Endodermal cell (in vitro differentiated cells): ENCODE measurements around the gene ISYNA1. TPM values are rescaled to one million over a fixed set of nuclear protein-coding genes. Genes with fewer than 3 reads are reported as not detected.

ENCODE experiments used
- DNase-seq: peaks from one replicate; pipeline ENCODE4 v3.0.0-alpha.2; 2017
- H3K27ac ChIP-seq: 2 replicates; pipeline ENCODE4 v1.5.1; 2013; ENCODE audit warnings: mild to moderate bottlenecking, low read depth, low read length, moderate library complexity
- H3K27me3 ChIP-seq: 2 replicates; pipeline ENCODE4 v1.6.1; 2013; ENCODE audit warnings: mild to moderate bottlenecking, low read length, moderate library complexity; ENCODE audit not compliant: insufficient read depth, control insufficient read depth, poor library complexity, severe bottlenecking
- H3K36me3 ChIP-seq: 2 replicates; pipeline ENCODE4 v1.7.0; 2013; ENCODE audit warnings: mild to moderate bottlenecking, low read length, moderate library complexity; ENCODE audit not compliant: control insufficient read depth, insufficient read depth
- H3K4me1 ChIP-seq: one replicate; pipeline ENCODE4 v1.7.0; 2013; ENCODE audit warnings: low read length; ENCODE audit not compliant: control insufficient read depth, insufficient read depth
- H3K4me3 ChIP-seq: 2 replicates; pipeline ENCODE4 v1.5.1; 2013; ENCODE audit warnings: mild to moderate bottlenecking, low read length, moderate library complexity
- H3K9ac ChIP-seq: 2 replicates; pipeline ENCODE4 v1.6.1; 2013; ENCODE audit warnings: mild to moderate bottlenecking, low read length, moderate library complexity; ENCODE audit not compliant: poor library complexity, severe bottlenecking; ENCODE audit errors: extremely low read depth
- H3K9me3 ChIP-seq: 2 replicates; pipeline ENCODE4 v1.6.1; 2013; ENCODE audit warnings: mild to moderate bottlenecking, low read length, moderate library complexity; ENCODE audit not compliant: control insufficient read depth
- H3K27ac Mint-ChIP-seq: 2 replicates; pipeline ENCODE4 v1.8.0; 2020; ENCODE audit warnings: mixed read lengths
- H3K27me3 Mint-ChIP-seq: 2 replicates; pipeline ENCODE4 v1.8.0; 2021; ENCODE audit warnings: mild to moderate bottlenecking, mixed read lengths; ENCODE audit not compliant: insufficient read depth
- H3K36me3 Mint-ChIP-seq: 2 replicates; pipeline ENCODE4 v1.8.0; 2020; ENCODE audit warnings: low read depth, mixed read lengths
- H3K4me1 Mint-ChIP-seq: 2 replicates; pipeline ENCODE4 v1.8.0; 2020; ENCODE audit warnings: mixed read lengths
- H3K4me3 Mint-ChIP-seq: 2 replicates; pipeline ENCODE4 v1.8.0; 2020; ENCODE audit warnings: mild to moderate bottlenecking, moderate library complexity, mixed read lengths
- H3K9me3 Mint-ChIP-seq: 2 replicates; pipeline ENCODE4 v1.8.0; 2020; ENCODE audit warnings: mild to moderate bottlenecking, mixed read lengths
- WGBS, 2 experiments: methylation state at CpG; one replicate each; pipeline versions ENCODE4 v1.1.5 to v1.1.7; 2013; ENCODE audit warnings: missing lambda C conversion rate in 2 of 2, mixed read lengths in 1 of 2; ENCODE audit not compliant: insufficient coverage in 1 of 2, insufficient read length in 1 of 2; 5-methylcytosine and 5-hydroxymethylcytosine counted together
- total RNA-seq, 2 donors: library from RNA; stranded (reverse); fragmentation: NEBNext Ultra II Directional in 1 of 2; extraction: Animal tissue kit (Norgen Biotek cat#: 25700) in 1 of 2; gene quantifications; 2 replicates in 1 of 2; 3 replicates in 1 of 2; pipeline ENCODE4 v1.2.1, GENCODE V29; 2021
- TF ChIP-seq, protein P1 (sequence below): fragments of 200-600 bp; sonication (generic); conservative IDR thresholded peaks from 2 replicates; pipeline ENCODE4 v1.5.0; 2021; ENCODE audit warnings: antibody characterized with exemption, mild to moderate bottlenecking

Gene ISYNA1
- total RNA-seq, 2 donors from 2014 or later = 156 to 212 TPM

DNA sequence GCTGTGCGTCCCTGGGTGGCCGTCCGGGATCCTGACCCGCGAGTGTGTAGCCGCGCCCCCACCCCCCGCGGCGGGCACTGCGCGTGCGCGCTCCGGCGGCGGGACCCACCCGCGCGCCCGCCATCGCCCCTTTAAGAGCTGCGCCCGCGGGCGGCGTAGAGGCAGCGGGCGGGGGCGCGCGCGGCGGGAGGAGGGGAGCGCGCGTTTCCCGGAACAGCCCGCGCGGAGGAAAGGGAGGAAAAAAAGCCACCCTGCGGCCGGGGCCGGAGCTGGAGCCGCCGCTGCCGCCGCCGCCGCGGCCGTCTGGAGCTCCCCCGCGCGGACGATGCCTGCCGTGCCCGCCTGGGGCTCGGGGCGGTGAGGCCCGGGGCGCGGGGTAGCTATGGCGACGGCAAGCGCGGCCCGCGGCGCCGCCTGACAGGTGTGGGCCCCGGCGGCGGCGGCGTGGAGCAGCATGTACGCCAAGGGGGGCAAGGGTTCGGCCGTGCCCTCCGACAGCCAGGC, 18.7 kb downstream of the ISYNA1 start, which contains the start of gene SSBP4:
TSS of gene SSBP4 (plus strand) at position 204 of the 504 bp plus-strand sequence. CDS start at position 455, 251 bp downstream.
- TF ChIP-seq, protein P1, sequence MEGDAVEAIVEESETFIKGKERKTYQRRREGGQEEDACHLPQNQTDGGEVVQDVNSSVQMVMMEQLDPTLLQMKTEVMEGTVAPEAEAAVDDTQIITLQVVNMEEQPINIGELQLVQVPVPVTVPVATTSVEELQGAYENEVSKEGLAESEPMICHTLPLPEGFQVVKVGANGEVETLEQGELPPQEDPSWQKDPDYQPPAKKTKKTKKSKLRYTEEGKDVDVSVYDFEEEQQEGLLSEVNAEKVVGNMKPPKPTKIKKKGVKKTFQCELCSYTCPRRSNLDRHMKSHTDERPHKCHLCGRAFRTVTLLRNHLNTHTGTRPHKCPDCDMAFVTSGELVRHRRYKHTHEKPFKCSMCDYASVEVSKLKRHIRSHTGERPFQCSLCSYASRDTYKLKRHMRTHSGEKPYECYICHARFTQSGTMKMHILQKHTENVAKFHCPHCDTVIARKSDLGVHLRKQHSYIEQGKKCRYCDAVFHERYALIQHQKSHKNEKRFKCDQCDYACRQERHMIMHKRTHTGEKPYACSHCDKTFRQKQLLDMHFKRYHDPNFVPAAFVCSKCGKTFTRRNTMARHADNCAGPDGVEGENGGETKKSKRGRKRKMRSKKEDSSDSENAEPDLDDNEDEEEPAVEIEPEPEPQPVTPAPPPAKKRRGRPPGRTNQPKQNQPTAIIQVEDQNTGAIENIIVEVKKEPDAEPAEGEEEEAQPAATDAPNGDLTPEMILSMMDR = peak; percentile 64
- Mint-ChIP-seq H3K27ac (no peak within 1 kb of the TSS), H3K36me3 (no peaks in the 10 kb centered on the region), H3K9me3 (no peaks in the 10 kb centered on the region), H3K4me1 (peaks cover 10% of the 10 kb centered on the region), H3K4me3 (peak within 1 kb of the TSS; percentile 61), H3K27me3 (peaks cover 70% of the 10 kb centered on the region)
- peak within 1 kb of the TSS; percentile 58 for H3K27ac ChIP-seq
- H3K9me3 ChIP-seq = no peaks in the 10 kb centered on the region
- peak within 1 kb of the TSS; percentile 53 for H3K9ac ChIP-seq
- H3K36me3 ChIP-seq = no peaks in the 10 kb centered on the region
- 0 to 1% methylated on average over 25 to 79 of the region's 80 CpGs for WGBS, 2 experiments
- DNase-seq = peak; percentile 88
- H3K4me1 ChIP-seq = no peaks in the 10 kb centered on the region
- H3K4me3 ChIP-seq = peak within 1 kb of the TSS; percentile 77
- H3K27me3 ChIP-seq = peaks cover 10% of the 10 kb centered on the region

DNA sequence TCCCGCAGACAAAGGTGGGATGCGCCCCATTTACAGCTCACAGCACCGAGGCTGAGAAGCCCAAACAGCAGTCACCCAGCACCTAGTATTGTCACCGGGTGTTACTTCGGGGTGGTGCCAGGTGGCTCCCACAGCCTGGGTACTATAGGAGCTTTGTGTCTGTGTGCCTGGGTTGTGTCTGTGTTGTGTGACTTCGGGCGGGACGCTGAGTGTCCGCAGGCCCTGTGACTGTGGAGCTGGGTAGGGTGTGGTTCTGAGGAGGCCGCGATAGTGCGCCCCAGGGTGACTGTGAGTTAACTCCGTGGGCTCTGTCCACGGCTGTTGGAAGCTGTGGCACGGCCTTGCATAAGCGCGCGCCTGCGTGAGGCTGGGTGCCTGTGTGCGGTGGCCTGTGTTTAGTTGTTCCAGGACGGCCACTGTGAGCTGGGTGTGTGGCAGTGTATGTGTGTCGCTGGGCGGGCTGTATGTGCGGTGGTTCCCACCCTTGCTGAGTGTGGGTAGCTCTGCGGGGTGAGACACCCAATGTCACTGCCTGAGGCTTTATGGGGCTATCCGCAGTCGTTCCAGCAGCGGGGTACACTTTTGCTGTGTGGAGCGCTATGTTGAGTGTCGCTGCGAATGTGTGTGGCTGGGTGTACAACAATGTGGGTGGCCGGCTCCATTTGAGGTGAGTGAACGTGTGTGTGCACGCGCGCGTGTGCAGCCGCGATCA, 19.3 kb downstream of the ISYNA1 start:
- Histone ChIP-seq H3K9ac (no peak overlapping the region), H3K27me3 (peaks cover 10% of the 10 kb centered on the region), H3K36me3 (no peaks in the 10 kb centered on the region), H3K4me3 (peak overlapping the region; percentile 59), H3K9me3 (no peaks in the 10 kb centered on the region), H3K4me1 (no peaks in the 10 kb centered on the region), H3K27ac (peak overlapping the region; percentile 58)
- 34 to 40% methylated on average over 14 to 39 of the region's 39 CpGs for WGBS, 2 experiments
- Mint-ChIP-seq H3K4me3 (peak overlapping the region; percentile 61), H3K36me3 (no peaks in the 10 kb centered on the region), H3K4me1 (peaks cover 6% of the 10 kb centered on the region), H3K27ac (no peak overlapping the region), H3K27me3 (peaks cover 66% of the 10 kb centered on the region), H3K9me3 (no peaks in the 10 kb centered on the region)
- TF ChIP-seq, protein P1 = no peak
- DNase-seq = no peak

DNA sequence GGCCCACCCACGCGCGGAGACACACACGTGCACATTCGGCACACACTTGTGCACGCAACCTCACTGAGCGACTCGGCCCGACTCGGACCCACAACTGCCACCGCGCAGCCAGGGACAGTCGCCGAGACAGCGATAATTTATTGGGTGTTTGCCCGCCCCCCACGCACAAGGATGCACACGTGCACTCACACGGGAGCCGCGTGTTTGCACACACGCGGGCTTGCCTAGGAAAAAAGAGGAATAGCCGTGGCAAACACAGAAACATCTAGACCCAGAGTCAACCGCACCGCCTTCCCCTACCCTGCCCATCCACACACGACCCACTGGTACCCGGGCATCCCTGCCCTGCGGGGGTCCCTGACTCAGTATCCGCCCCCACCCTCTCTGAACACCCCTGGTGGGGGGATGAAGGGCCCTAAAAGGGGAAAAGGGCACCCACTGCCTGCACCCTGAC, 19.9 kb downstream of the ISYNA1 start:
- H3K27me3 Mint-ChIP-seq = peaks cover 65% of the 10 kb centered on the region
- peak overlapping the region; percentile 61 for H3K4me3 Mint-ChIP-seq
- no peak overlapping the region for H3K9ac ChIP-seq
- H3K27ac Mint-ChIP-seq = no peak overlapping the region
- WGBS, 2 experiments = 20 to 25% methylated on average over 23 to 30 of the region's 30 CpGs
- no peaks in the 10 kb centered on the region for H3K36me3 Mint-ChIP-seq
- peak overlapping the region; percentile 35 for H3K4me3 ChIP-seq
- no peaks in the 10 kb centered on the region for H3K9me3 Mint-ChIP-seq
- DNase-seq = peak; percentile 67
- no peaks in the 10 kb centered on the region for H3K36me3 ChIP-seq
- H3K27me3 ChIP-seq = peaks cover 10% of the 10 kb centered on the region
- H3K9me3 ChIP-seq = no peaks in the 10 kb centered on the region
- peak overlapping the region; percentile 49 for H3K27ac ChIP-seq
- H3K4me1 Mint-ChIP-seq = peaks cover 6% of the 10 kb centered on the region
- H3K4me1 ChIP-seq = no peaks in the 10 kb centered on the region
- TF ChIP-seq, protein P1 = no peak
